HG02885 (cell line): ENCODE measurements around the gene OAS1.
"Not testable (repeated sequence)": the region's sequence is repeated elsewhere in the genome, so short reads cannot be mapped to it uniquely, and the experiment has no call there.

Experiments used
- ATAC-seq: cut with Tn5 transposase; IDR thresholded peaks from one replicate; pipeline ENCODE4 v1.9.1; 2021; ENCODE audit warnings: mild to moderate bottlenecking; ENCODE audit not compliant: unreplicated experiment, poor library complexity

Gene OAS1

DNA sequence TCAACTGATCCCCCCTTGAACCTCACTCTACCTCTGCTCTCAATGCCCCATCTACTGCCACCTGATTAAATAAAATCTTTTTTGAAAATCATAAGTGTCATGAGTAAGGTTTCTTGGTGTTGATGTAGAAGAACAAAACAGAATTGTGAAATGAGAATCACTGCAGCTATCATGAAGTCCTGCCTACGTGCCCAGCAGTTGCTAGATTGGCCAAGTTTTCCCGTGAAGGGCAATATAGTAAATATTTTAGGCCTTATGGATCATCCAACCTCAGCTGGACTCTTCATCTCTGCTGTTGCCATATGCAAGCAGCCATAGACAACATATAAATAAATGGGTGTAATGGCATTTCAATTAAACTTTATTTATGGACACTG is 26.4 kb downstream of the OAS1 start:
- ATAC-seq: no peak

DNA sequence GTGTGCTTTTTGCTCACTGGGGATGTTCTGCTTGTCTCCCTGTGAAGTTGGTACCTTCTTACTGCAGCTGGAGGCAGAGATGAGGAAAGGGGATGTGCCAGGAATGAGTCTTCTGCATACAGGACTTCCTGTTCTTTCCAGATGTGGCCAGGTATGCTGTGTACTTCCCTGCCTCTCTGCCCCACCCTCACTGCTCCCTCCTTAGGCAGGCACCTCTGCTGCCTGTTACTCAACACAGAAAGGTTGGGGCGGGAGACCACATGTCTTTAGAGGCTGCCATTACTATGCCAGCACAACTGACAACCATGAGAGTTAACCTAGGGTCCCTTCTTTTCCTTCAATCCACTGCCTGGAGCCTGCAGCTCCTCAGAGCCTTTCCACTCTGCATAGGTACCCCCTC is 29.5 kb downstream of the OAS1 start:
- ATAC-seq: no peak

DNA sequence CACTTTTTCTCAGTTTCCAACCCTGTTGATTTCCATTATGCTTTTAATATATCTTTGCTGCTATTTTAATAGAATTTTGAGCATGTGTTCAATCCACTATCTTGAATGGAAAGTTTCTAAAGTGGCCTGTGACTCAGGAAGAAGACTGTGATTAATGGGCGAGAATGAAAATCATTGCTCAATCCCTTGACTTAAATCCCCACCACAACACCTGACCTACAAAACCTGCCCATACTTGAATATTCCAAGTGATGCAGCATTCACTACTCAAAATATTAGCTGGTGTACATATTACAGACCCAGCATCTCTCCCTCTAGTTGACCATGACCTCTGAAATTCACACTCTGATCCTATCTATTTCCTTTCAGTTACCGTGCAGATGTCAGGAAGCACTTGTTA is 30.2 kb downstream of the OAS1 start:
- no peak for ATAC-seq

DNA sequence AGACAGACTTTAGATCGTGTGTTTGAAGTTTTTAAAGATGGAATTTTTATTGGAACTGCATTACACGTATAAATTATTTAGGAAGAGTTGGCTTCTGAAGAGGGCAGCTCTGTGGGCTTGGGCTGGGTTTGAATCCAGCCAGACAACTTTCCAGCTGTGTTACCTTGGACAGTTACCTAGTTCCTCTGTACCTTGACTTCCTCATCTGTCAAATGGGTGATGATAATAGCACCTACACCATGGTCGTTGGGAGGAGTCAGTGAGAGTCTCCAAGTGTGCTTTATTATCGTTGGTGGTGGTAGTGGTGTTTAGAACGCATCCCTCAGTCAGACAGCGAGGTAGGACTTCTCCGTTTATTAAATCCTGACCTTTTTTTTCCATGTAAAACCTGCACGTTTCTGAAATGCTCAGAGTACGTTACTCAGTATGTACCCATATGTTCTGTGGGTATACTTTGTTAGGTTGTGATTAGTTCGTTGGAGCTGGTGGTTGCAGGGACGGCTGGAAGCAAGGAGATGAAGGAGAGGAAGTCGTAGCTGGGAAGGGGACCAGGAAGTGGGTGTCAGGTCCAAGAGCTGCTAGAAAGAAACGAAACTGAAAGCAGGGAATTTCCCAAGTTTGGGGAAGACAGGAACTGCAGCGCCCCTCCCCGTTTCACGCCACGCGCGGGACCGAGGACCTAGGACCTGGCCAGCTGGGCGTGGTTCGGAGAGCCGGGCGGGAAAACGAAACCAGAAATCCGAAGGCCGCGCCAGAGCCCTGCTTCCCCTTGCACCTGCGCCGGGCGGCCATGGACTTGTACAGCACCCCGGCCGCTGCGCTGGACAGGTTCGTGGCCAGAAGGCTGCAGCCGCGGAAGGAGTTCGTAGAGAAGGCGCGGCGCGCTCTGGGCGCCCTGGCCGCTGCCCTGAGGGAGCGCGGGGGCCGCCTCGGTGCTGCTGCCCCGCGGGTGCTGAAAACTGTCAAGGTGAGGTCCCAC is 31.3 kb downstream of the OAS1 start, which contains the start of gene OAS3:
TSS of gene OAS3 (plus strand) at position 734 of the 979 bp plus-strand sequence. CDS start at position 791, 57 bp downstream.
- ATAC-seq: peak; percentile 49

GRCh38 chr12:112938751-112939150 is 32.0 kb downstream of the OAS1 start:
- no peak for ATAC-seq

DNA sequence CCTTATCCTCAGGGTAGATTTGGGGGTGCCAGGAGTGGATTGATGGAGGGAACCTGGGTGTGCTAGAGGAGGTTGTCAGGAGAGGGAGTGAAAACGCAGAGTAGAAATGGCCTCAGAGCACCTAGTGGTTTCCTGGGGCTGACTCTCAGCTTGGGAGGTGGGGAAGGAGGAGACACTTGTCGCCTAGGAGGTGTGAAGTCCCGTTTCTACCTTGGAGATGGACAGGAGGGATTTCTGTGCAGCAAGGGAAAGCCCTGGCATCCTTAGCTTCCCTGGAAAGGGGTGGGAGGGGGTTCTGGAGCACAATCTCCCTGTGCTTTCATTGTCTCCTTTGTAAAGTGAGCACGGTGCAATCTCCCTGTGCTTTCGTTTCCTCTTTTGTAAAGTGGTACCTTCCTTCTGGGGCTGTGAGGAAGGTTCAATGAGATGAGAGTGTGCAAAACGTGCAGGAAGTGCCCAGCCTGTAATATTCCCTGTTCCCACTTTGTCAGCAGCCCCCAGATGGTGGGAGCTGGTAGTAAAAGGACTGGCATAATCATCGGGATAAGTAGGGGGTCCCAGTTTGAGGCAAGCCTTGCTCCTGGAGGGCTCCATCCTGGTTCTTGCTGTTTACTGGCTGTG is 33.1 kb downstream of the OAS1 start:
- ATAC-seq: no peak

- no peak for ATAC-seq
These were observed 35.0 kb downstream of the OAS1 start for GRCh38 chr12:112941528-112942335.

- no peak for ATAC-seq
These were observed 35.8 kb downstream of the OAS1 start for GRCh38 chr12:112942572-112942971.

GRCh38 chr12:112944024-112944690 is 37.4 kb downstream of the OAS1 start:
- no peak for ATAC-seq

DNA sequence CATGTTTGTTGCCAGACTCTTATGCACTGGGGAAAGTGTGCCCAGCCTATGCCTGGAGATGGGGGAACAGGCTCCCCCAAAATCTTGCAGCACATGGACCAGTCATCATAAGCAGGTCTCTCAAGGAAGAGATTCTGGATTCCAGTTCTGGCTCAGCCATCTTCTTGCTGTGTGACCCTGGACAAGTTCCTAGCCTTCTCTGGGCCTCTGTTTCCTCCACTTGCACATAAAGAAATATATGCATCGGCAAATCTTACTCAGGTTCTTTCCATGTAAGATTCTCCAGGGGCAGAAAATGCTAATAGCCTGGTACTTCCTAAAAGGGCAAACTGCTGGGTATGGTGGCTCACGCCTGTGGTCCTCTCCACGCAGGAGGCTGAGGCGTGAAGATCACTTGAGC is 38.8 kb downstream of the OAS1 start:
- no peak for ATAC-seq

- no peak for ATAC-seq
These were observed 39.7 kb downstream of the OAS1 start for GRCh38 chr12:112946236-112947000.

GRCh38 chr12:112947314-112947713 is 40.6 kb downstream of the OAS1 start:
- ATAC-seq: no peak

- no peak for ATAC-seq
These were observed 41.0 kb downstream of the OAS1 start for GRCh38 chr12:112947761-112948160.

GRCh38 chr12:112948806-112949205 is 42.0 kb downstream of the OAS1 start:
- no peak for ATAC-seq

- ATAC-seq: no peak
These were observed 43.9 kb downstream of the OAS1 start for GRCh38 chr12:112950701-112951100.

GRCh38 chr12:112957125-112957524 is 50.4 kb downstream of the OAS1 start:
- ATAC-seq: not testable (repeated sequence)

DNA sequence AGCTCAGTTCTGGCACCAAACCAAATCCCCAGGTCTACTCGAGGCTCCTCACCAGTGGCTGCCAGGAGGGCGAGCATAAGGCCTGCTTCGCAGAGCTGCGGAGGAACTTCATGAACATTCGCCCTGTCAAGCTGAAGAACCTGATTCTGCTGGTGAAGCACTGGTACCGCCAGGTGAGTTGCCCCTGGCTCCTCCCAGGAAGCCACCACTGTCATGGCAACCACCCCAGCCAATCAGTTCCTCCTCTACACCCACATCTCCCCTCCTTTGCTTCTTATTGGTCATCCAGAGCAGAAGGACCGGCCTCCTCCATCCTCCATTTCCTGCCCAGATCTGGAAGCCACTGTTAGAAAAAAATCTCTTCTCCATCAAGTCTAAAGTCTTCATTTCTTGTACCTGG is 54.3 kb downstream of the OAS1 start:
- ATAC-seq: no peak

DNA sequence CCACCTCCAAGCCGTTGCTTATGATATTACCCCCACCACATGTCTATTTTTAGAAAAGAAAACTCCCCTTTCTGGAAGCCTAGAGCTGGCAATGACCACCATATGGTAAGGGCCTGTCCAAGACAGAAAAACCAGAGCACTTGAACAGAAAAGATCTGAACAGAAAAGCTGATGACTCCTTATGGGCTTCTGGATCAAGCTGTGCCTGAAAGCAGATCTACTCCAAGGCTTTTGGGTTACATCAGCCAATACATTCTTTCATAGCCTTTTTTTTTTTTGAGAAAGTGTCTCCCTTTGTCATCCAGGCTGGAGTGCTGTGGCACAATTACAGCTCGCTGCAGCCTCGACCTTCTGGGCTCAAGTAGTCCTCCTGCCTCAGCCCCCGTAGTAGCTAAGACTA is 54.8 kb downstream of the OAS1 start:
- no peak for ATAC-seq

DNA sequence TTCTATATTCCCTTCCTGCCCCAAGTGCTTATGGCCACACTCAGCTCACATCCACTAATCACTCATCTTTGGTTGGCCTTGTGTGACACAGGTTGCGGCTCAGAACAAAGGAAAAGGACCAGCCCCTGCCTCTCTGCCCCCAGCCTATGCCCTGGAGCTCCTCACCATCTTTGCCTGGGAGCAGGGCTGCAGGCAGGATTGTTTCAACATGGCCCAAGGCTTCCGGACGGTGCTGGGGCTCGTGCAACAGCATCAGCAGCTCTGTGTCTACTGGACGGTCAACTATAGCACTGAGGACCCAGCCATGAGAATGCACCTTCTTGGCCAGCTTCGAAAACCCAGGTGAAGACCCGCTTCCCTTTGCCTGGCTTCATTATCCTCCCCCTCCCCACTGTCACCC is 55.8 kb downstream of the OAS1 start:
- no peak for ATAC-seq
